Thoracic aorta (tissue), 2 donors: ENCODE results near the gene ZEB2. TPM values are rescaled to one million over a fixed set of nuclear protein-coding genes. Genes with fewer than 3 reads are reported as not detected.

ENCODE experiments used
- ATAC-seq: fragments of 150-250 bp; one replicate; pipeline ENCODE4 v1.8.0; 2017; ENCODE audit warnings: low read depth; ENCODE audit not compliant: insufficient number of reproducible peaks, low FRiP score
- DNase-seq: peaks from one replicate; pipeline ENCODE4 v3.0.0-alpha.2; 2020; ENCODE audit warnings: low spot score
- H3K27ac ChIP-seq, 2 donors: fragments of 200-600 bp; sonication (generic); 1 replicate in 1 of 2; 2 replicates in 1 of 2; pipeline ENCODE4 v1.5.1; 2016; ENCODE audit warnings: mild to moderate bottlenecking in 2 of 2, moderate library complexity in 2 of 2
- H3K27me3 ChIP-seq: fragments of 200-600 bp; sonication (generic); replicated peaks from 2 replicates; pipeline ENCODE4 v1.6.0; 2016; ENCODE audit warnings: mild to moderate bottlenecking; ENCODE audit not compliant: insufficient read depth
- H3K36me3 ChIP-seq: fragments of 200-600 bp; sonication (generic); one replicate; pipeline ENCODE4 v1.5.1; 2016
- H3K4me1 ChIP-seq, 2 donors: fragments of 200-600 bp; sonication (generic); 1 replicate in 1 of 2; 2 replicates in 1 of 2; pipeline versions ENCODE4 v1.5.1 to v1.6.0; 2016; ENCODE audit warnings: low read depth in 2 of 2, mild to moderate bottlenecking in 1 of 2; ENCODE audit not compliant: control insufficient read depth in 1 of 2
- H3K4me3 ChIP-seq: fragments of 200-600 bp; sonication (generic); 2 replicates; pipeline ENCODE4 v1.5.1; 2016; ENCODE audit warnings: mild to moderate bottlenecking
- H3K9me3 ChIP-seq: fragments of 200-600 bp; sonication (generic); 2 replicates; pipeline ENCODE4 v1.5.1; 2016
- CTCF ChIP-seq: fragments of 200-600 bp; sonication (generic); IDR thresholded peaks from one replicate; pipeline ENCODE4 v1.5.1; 2019; ENCODE audit warnings: antibody characterized with exemption
- total RNA-seq, 2 donors: library from RNA; depleted of rRNA; stranded (reverse); fragments of >200 nt; gene quantifications; one replicate each; pipeline versions ENCODE4 v1.1.0 to v1.2.3, GENCODE V29; 2016

The ZEB2 gene
- total RNA-seq, 2 donors from 2014 or later, result 122 to 190 TPM

DNA sequence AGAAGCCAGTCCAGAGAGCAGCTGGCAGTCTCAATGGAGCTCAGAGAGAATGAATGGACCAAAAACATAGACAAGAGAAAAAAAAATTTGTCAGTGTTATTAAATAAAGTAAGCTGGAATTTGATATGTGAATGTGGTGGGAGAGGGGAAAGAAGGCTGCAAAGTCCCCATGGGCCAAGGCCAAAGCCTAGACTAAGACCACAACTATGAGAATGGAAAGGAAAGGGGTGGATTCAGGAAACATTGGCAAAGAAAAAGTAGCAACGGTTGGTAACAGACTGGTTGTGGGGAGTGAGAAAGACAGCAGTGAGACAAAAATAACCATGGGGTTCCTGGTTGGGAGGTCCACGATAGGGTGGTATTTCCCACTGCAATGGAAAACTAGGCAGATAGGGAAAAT lies 47.0 kb downstream of the ZEB2 start:
- no peak for TF ChIP-seq CTCF
- H3K36me3 ChIP-seq, result no peaks in the 10 kb centered on the region
- H3K27ac ChIP-seq, result no peak overlapping the region
- H3K4me3 ChIP-seq, result no peak overlapping the region
- DNase-seq (no peak), ATAC-seq (no peak)
- no peaks in the 10 kb centered on the region for H3K27me3 ChIP-seq
- H3K9me3 ChIP-seq, result no peaks in the 10 kb centered on the region
- H3K4me1 ChIP-seq, result peaks cover 19 to 68% of the 10 kb centered on the region in 2 donors

DNA sequence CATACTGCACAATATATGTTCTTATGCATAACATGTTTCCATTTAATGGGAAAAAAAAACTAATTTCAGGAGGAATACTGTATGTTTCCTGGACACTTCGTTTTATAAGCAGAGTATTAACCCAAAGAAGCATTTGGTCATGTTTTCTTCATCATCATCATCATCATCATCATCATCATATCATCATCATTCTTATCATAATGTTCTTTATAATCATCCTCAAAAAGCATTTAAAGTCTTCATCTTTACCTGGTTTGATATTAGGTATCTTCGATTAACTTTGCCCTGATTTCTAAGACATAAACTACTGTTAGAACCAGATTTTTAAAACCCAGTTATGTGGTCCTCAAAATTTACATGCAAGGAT lies 47.9 kb downstream of the ZEB2 start:
- no peak for ATAC-seq
- Histone ChIP-seq H3K9me3 (no peaks in the 10 kb centered on the region), H3K36me3 (no peaks in the 10 kb centered on the region), H3K27ac (no peak overlapping the region), H3K4me1 (peaks cover 11 to 60% of the 10 kb centered on the region in 2 donors), H3K27me3 (no peaks in the 10 kb centered on the region), H3K4me3 (no peak overlapping the region)
- no peak for DNase-seq
- TF ChIP-seq CTCF, result no peak

DNA sequence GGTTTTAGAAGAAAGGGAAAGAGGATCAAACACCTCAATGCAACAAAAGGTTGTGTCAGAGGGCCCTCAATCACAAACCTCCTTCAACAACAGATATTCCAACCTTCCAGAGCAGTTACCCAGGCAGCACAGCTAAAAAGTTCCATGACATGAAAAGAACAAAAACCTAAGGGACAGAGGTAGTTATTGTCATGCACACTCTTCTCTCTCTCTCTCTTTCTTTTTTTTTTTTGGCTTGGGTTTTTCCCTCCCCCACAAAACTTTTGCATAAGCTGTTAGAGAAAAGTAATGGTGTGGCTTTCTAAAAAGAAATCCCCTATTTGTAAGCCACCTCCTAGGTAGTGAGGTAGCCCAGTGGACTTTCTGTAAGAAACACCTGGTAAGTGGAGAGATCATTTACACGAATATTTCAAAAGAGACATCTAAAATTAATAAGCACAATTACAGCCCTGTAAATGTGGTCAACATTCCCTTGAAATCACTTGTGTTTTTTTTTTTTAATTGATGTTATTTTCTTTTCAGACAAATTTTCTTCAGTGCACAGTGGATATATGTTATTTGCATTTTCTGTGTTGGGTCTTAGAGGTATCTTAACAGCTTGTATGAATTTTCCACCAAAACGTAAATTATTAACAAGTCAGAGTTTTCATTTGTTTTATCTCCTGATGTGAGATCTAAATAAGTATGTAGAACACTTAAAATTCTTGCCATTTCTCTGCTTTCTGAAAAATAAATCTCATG lies 48.4 kb downstream of the ZEB2 start:
- ATAC-seq (no peak), DNase-seq (no peak)
- Histone ChIP-seq H3K27me3 (no peaks in the 10 kb centered on the region), H3K36me3 (no peaks in the 10 kb centered on the region), H3K4me1 (peaks cover 9 to 56% of the 10 kb centered on the region in 2 donors), H3K27ac (no peak overlapping the region), H3K4me3 (no peak overlapping the region), H3K9me3 (no peaks in the 10 kb centered on the region)
- TF ChIP-seq CTCF, result no peak

DNA sequence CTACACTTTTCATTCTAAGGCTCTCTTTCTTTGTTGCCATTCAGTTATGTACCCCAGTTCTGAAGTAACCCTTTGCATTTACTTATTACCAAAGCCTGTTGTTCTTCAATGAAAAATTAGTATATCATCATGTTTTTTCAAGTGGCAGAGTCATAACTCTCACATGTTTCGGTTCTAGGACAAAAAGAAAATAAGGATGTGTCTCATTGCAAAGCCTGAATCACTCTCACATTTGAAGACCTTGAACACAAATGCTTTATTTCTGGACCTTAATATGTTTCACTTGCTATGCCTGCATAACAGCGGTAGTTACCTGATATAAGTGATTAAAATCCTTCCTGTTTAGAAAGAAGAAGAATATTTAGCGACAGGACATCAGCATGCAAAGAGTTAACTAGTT lies 49.1 kb downstream of the ZEB2 start:
- ATAC-seq (no peak), DNase-seq (no peak)
- no peak overlapping the region for H3K27ac ChIP-seq

GRCh38 chr2:144470334-144470733 lies 49.6 kb downstream of the ZEB2 start:
- DNase-seq (no peak), ATAC-seq (no peak)
- Histone ChIP-seq H3K36me3 (no peaks in the 10 kb centered on the region), H3K27ac (no peak overlapping the region), H3K4me3 (no peak overlapping the region), H3K27me3 (no peaks in the 10 kb centered on the region), H3K4me1 (peaks cover 9 to 46% of the 10 kb centered on the region in 2 donors), H3K9me3 (no peaks in the 10 kb centered on the region)
- TF ChIP-seq CTCF, result no peak

More for the DNA sequence above, 49.1 kb downstream of the ZEB2 start:
- TF ChIP-seq CTCF, result no peak
- Histone ChIP-seq H3K4me3 (no peak overlapping the region), H3K27me3 (no peaks in the 10 kb centered on the region), H3K4me1 (peaks cover 9 to 50% of the 10 kb centered on the region in 2 donors), H3K36me3 (no peaks in the 10 kb centered on the region), H3K9me3 (no peaks in the 10 kb centered on the region)
